ENCODE data around the gene KCNMA1.

DNA sequence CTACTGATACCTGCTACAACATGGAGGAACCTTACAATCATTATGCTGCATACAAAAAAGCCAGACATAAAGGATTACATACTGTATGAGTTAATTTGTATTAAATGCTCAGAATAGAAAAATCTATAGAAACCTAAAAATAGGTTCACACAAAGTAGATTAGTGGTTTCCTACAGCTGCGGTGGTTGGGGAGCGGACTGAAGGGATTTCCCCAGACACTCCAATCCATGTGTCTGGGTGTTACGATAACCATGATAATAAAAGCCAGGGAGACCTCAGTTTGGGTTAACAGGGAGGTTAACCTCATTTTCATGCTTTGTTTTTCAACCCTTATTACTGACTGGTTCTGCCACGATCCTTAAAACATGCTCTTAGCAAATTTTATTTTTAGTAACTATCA is 355.9 kb downstream of the KCNMA1 start:
- TF ChIP-seq, protein P1, sequence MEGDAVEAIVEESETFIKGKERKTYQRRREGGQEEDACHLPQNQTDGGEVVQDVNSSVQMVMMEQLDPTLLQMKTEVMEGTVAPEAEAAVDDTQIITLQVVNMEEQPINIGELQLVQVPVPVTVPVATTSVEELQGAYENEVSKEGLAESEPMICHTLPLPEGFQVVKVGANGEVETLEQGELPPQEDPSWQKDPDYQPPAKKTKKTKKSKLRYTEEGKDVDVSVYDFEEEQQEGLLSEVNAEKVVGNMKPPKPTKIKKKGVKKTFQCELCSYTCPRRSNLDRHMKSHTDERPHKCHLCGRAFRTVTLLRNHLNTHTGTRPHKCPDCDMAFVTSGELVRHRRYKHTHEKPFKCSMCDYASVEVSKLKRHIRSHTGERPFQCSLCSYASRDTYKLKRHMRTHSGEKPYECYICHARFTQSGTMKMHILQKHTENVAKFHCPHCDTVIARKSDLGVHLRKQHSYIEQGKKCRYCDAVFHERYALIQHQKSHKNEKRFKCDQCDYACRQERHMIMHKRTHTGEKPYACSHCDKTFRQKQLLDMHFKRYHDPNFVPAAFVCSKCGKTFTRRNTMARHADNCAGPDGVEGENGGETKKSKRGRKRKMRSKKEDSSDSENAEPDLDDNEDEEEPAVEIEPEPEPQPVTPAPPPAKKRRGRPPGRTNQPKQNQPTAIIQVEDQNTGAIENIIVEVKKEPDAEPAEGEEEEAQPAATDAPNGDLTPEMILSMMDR (IDR thresholded peaks at IDR 0.05), result no peak
- TF ChIP-seq POLR2A (IDR thresholded peaks at IDR 0.05), result no peak
